GM15510 (cell line): Measurements from ENCODE around the gene ACSM6.

Experiments
- POLR2A ChIP-seq: IDR thresholded peaks from 3 replicates; pipeline ENCODE4 v1.6.1; 2011; ENCODE audit warnings: borderline replicate concordance; ENCODE audit not compliant: insufficient read length; ENCODE audit errors: extremely low read depth

Gene ACSM6

GRCh38 chr10:95267251-95267650, 73.2 kb downstream of the ACSM6 start:
- TF ChIP-seq POLR2A, result no peak

GRCh38 chr10:95268438-95268837, 74.4 kb downstream of the ACSM6 start:
- TF ChIP-seq POLR2A, result no peak

- no peak for TF ChIP-seq POLR2A
Measured at GRCh38 chr10:95273393-95274312, 79.6 kb downstream of the ACSM6 start.

GRCh38 chr10:95275726-95276366, 81.8 kb downstream of the ACSM6 start:
- TF ChIP-seq POLR2A, result no peak

- no peak for TF ChIP-seq POLR2A
Measured at GRCh38 chr10:95276367-95277200, 82.5 kb downstream of the ACSM6 start.

GRCh38 chr10:95277201-95277570, 83.1 kb downstream of the ACSM6 start:
- TF ChIP-seq POLR2A, result no peak

GRCh38 chr10:95277614-95278013, 83.6 kb downstream of the ACSM6 start:
- TF ChIP-seq POLR2A, result no peak
